ENCODE measurements around the gene CD180.

- TF ChIP-seq CTCF (IDR thresholded peaks at IDR 0.05), result no peak
- no peak for TF ChIP-seq POLR2A (IDR thresholded peaks at IDR 0.05)
Measured at GRCh38 chr5:67196537-67197059, at the start of gene CD180.

All from right lobe of liver (tissue), 4 donors.